HepG2 (cell line): Measurements from ENCODE around the gene F12. TPM values are rescaled to one million over a fixed set of nuclear protein-coding genes. Genes with fewer than 3 reads are reported as not detected.

ENCODE experiments used
- ATAC-seq: fragments of 200-7000 bp; cut with Tn5 transposase; 3 replicates; pipeline ENCODE4 v1.9.1; 2020; ENCODE audit warnings: mild to moderate bottlenecking, moderate library complexity
- BruUV-seq: library from RNA; stranded (reverse); fragments of 400-500 nt; replicated peaks from 2 replicates; lab custom pipeline; 2021; lab: Mats Ljungman, UMichigan
- CTCF ChIA-PET: fragments of 300-600 bp; formaldehyde crosslinking; extraction: SDS; loops from one replicate; lab custom pipeline; 2021; ENCODE audit warnings: low total read pairs, inconsistent platforms, low intra/inter-chr PET ratio; lab: Yijun Ruan, JAX
- POLR2A ChIA-PET: fragments of 350-600 bp; sonication (Branson Sonifier 250); formaldehyde crosslinking; loops from one replicate; lab custom pipeline; 2020; ENCODE audit warnings: antibody characterized with exemption, inconsistent platforms; lab: Yijun Ruan, JAX
- DNase-seq: peaks from one replicate; pipeline ENCODE4 v3.0.0-alpha.2; 2015; ENCODE audit warnings: low spot score
- FAIRE-seq: peaks from 3 replicates; lab custom pipeline; 2011; peaks lifted over from hg19 to GRCh38; lab: Jason Lieb, UNC
- H2AFZ ChIP-seq: one replicate; pipeline ENCODE4 v1.6.1; 2011; ENCODE audit warnings: low read length, inconsistent platforms
- H3K27ac ChIP-seq: fragments of 300-600 bp; 3 replicates; pipeline ENCODE4 v1.8.0; 2011; ENCODE audit warnings: mixed run types, mild to moderate bottlenecking, mixed read lengths, low read length, inconsistent platforms; ENCODE audit not compliant: insufficient read depth; ENCODE audit errors: extremely low read length
- H3K27me3 ChIP-seq, 2 experiments: fragments of 200-600 bp in 1 of 2; 2 replicates in 1 of 2; 3 replicates in 1 of 2; pipeline versions ENCODE4 v1.6.0 to v1.8.0; 2011; ENCODE audit warnings: low read length in 2 of 2, mild to moderate bottlenecking in 2 of 2, moderate library complexity in 2 of 2, inconsistent platforms in 1 of 2; ENCODE audit not compliant: insufficient read depth in 2 of 2, control insufficient read depth in 1 of 2
- H3K36me3 ChIP-seq, 2 experiments: fragments of 200-600 bp in 1 of 2; replicated peaks in 1 of 2; 2 replicates in 1 of 2; 3 replicates in 1 of 2; pipeline versions ENCODE4 v1.5.1 to v1.8.0; 2011; ENCODE audit warnings: low read length in 2 of 2, inconsistent platforms in 1 of 2; ENCODE audit not compliant: insufficient read depth in 2 of 2, control insufficient read depth in 1 of 2
- H3K4me1 ChIP-seq: 2 replicates; pipeline ENCODE4 v1.5.1; 2012; ENCODE audit warnings: low read length, inconsistent platforms; ENCODE audit not compliant: insufficient read depth
- H3K4me2 ChIP-seq: 2 replicates; pipeline ENCODE4 v1.6.0; 2011; ENCODE audit warnings: low read depth, low read length, inconsistent platforms
- H3K4me3 ChIP-seq, 3 experiments: fragments of 200-600 bp in 1 of 3; sonication (generic), shearing (Covaris generic) in 1 of 3; replicated peaks in 1 of 3; 2 replicates each; pipeline ENCODE4 v1.5.1; 2011 to 2016; ENCODE audit warnings: low read length in 3 of 3, inconsistent platforms in 2 of 3, low read depth in 2 of 3, mild to moderate bottlenecking in 2 of 3, control low read depth in 1 of 3, mixed read lengths in 1 of 3; ENCODE audit not compliant: insufficient read depth in 1 of 3
- H3K79me2 ChIP-seq: one replicate; pipeline ENCODE4 v1.6.1; 2011; ENCODE audit warnings: low read length, inconsistent platforms; ENCODE audit not compliant: insufficient read depth
- H3K9ac ChIP-seq: 2 replicates; pipeline ENCODE4 v1.6.0; 2011; ENCODE audit warnings: mild to moderate bottlenecking, low read depth, low read length, inconsistent platforms; ENCODE audit not compliant: insufficient read depth
- H3K9me3 ChIP-seq: 2 replicates; pipeline ENCODE4 v1.5.1; 2012; ENCODE audit warnings: mild to moderate bottlenecking, low read length
- H4K20me1 ChIP-seq: 2 replicates; pipeline ENCODE4 v1.6.0; 2011; ENCODE audit warnings: inconsistent platforms, mild to moderate bottlenecking, low read length, moderate library complexity; ENCODE audit not compliant: insufficient read depth
- AGO2 ChIP-seq: fragments of 200-400 bp; formaldehyde crosslinking; optimal IDR thresholded peaks from 2 replicates; pipeline ENCODE3; 2017; ENCODE audit warnings: mild to moderate bottlenecking, low read depth, low read length, moderate library complexity
- GABPA ChIP-seq, 2 experiments: IDR thresholded peaks; 2 replicates each; pipeline ENCODE4 v1.6.1; 2011 to 2016; ENCODE audit warnings: low read depth in 2 of 2, low read length in 1 of 2, missing biosample characterization in 1 of 2, missing genetic modification characterization in 1 of 2
- HNRNPL ChIP-seq: fragments of 200-400 bp; formaldehyde crosslinking; IDR thresholded peaks from 2 replicates; pipeline ENCODE4 v1.6.1; 2017; ENCODE audit warnings: mild to moderate bottlenecking, low read depth, low read length
- JUND ChIP-seq: sonication (generic); formaldehyde crosslinking; IDR thresholded peaks from 2 replicates; pipeline ENCODE4 v1.8.0; 2022; ENCODE audit warnings: mild to moderate bottlenecking, missing genetic modification reagents
- RBFOX2 ChIP-seq: fragments of 200-400 bp; formaldehyde crosslinking; IDR thresholded peaks from 2 replicates; pipeline ENCODE4 v1.6.1; 2017; ENCODE audit warnings: low read depth, mild to moderate bottlenecking, low read length
- WGBS: methylation state at CpG from one replicate; pipeline ENCODE4 v1.1.6; 2017; ENCODE audit warnings: low lambda C conversion rate; 5-methylcytosine and 5-hydroxymethylcytosine counted together
- in situ Hi-C: cut with HindIII; loops from 2 replicates; pipeline ENCODE4 v1.10.0; 2017; ENCODE audit warnings: low pct_unique_long_range_greater_than_20kb; ENCODE audit not compliant: extremely low pct_ligation_motif_present
- intact Hi-C: fragments of 100-400 bp; cut with micrococcal nuclease; formaldehyde crosslinking; loops from one replicate; pipeline ENCODE4 v1.10.0; 2022; ENCODE audit not compliant: unreplicated experiment
- polyA plus RNA-seq, 8 experiments: library from polyadenylated mRNA; depleted of rRNA in 3 of 8; stranded (reverse) in 7 of 8; unstranded in 1 of 8; fragments of >200 nt; fragmentation: Illumina TruSeq in 4 of 8; extraction: Trizol in 4 of 8; gene quantifications; 2 replicates each; pipeline versions ENCODE4 v1.2.1 to v1.2.3, GENCODE V29; 2011 to 2016; ENCODE audit warnings: low read depth in 4 of 8, missing spikeins in 1 of 8, mixed read lengths in 1 of 8; ENCODE audit not compliant: insufficient read depth in 1 of 8
- total RNA-seq, 5 experiments: library from RNA; depleted of rRNA; stranded (reverse); fragments of >200 nt; fragmentation: Illumina TruSeq; extraction: Trizol; gene quantifications; 2 replicates each; pipeline ENCODE4 v1.2.3, GENCODE V29; 2016; ENCODE audit warnings: low read depth in 1 of 5

Gene F12
- total and polyA plus RNA-seq, 2 of the 13 experiments (the other 11 are each of a cell fraction or from before 2014, with no cell fraction given), result 2.5 to 3.0 TPM

- TF ChIP-seq JUND (no peak), HNRNPL (peak; percentile 82), AGO2 (peak; percentile 61), GABPA (IDR thresholded peaks at IDR 0.05; ENCODE audit: low read depth, low read length) (no peak), GABPA (CRISPR knock-in tag; IDR thresholded peaks at IDR 0.05; ENCODE audit: low read depth) (peak; percentile 47; the same call in 1 of the 2 replicates), RBFOX2 (peak; percentile 39; the same call in 1 of the 2 replicates)
- no peak overlapping the region for H2AFZ ChIP-seq
- CTCF ChIA-PET, result interaction anchor here (2.0 kb wide), 1 partner anchor 18 kb away, joined by 19 read pairs; no protein-coding TSS in a partner anchor
- H3K4me1 ChIP-seq, result peaks cover 74% of the 10 kb centered on the region
- BruUV-seq, result no TSS peak
- H3K9me3 ChIP-seq, result no peaks in the 10 kb centered on the region
- 0 out of 5 replicates have a peak, but pooled peaks cover 0 to 4% of the 10 kb centered on the region in 2 experiments for H3K36me3 ChIP-seq
- H3K27ac ChIP-seq, result no peak overlapping the region
- WGBS, result 100% methylated on average over 2 of the region's 12 CpGs
- H3K79me2 ChIP-seq, result peaks cover 8% of the 10 kb centered on the region
- DNase-seq (no peak), ATAC-seq (no peak), FAIRE-seq (no peak)
- H3K4me3 ChIP-seq, result peak overlapping the region in 2 of 3 experiments; percentile 74 to 92; a peak in 4 of 6 replicates
- peak overlapping the region; percentile 100 for H3K4me2 ChIP-seq
- in situ Hi-C loops, result loop anchor here (25.0 kb wide), 1 partner anchor 835 kb away; the partner anchor contains the start of genes CDHR2 and RNF44
- intact Hi-C loops, result no loop called here
- H3K27me3 ChIP-seq, result no peaks in the 10 kb centered on the region; a peak in 1 of 5 replicates
- H4K20me1 ChIP-seq, result no peaks in the 10 kb centered on the region
- peak overlapping the region; percentile 92 for H3K9ac ChIP-seq
- POLR2A ChIA-PET, result interaction anchor here (1.3 to 4.7 kb wide), 6 partner anchors 11 to 83 kb away, joined by 5 to 84 read pairs (median 16); partner anchors contain the start of genes F12, LMAN2 and SLC34A1
These were observed 37.1 kb downstream of the F12 start for GRCh38 chr5:177372034-177372896.
